Nephron (organoid): ENCODE results near the gene ANKRD30B.
"Not testable (repeated sequence)": the region's sequence is repeated elsewhere in the genome, so short reads cannot be mapped to it uniquely, and the experiment has no call there.

Source experiments
- H3K27ac Mint-ChIP-seq, 3 experiments: 2 replicates each; pipeline ENCODE4 v1.8.0; 2020; ENCODE audit warnings: mixed read lengths in 3 of 3, mild to moderate bottlenecking in 2 of 3, moderate library complexity in 1 of 3
- H3K27me3 Mint-ChIP-seq: 2 replicates; pipeline ENCODE4 v1.8.0; 2021; ENCODE audit warnings: low read depth, mild to moderate bottlenecking, moderate library complexity, mixed read lengths
- H3K36me3 Mint-ChIP-seq: 2 replicates; pipeline ENCODE4 v1.8.0; 2020; ENCODE audit warnings: low read depth, mixed read lengths
- H3K4me1 Mint-ChIP-seq: 2 replicates; pipeline ENCODE4 v1.8.0; 2020; ENCODE audit warnings: mixed read lengths
- H3K4me3 Mint-ChIP-seq, 3 experiments: 2 replicates each; pipeline ENCODE4 v1.8.0; 2020; ENCODE audit warnings: mild to moderate bottlenecking in 3 of 3, mixed read lengths in 3 of 3, moderate library complexity in 2 of 3
- H3K9me3 Mint-ChIP-seq: 2 replicates; pipeline ENCODE4 v1.8.0; 2020; ENCODE audit warnings: mixed read lengths
- TF ChIP-seq, protein P1 (sequence below), 3 experiments: fragments of 200-600 bp; sonication (generic); IDR thresholded peaks; one replicate each; pipeline ENCODE4 v1.5.0; 2021; ENCODE audit warnings: antibody characterized with exemption in 3 of 3; ENCODE audit not compliant: unreplicated experiment in 3 of 3

Gene ANKRD30B

DNA sequence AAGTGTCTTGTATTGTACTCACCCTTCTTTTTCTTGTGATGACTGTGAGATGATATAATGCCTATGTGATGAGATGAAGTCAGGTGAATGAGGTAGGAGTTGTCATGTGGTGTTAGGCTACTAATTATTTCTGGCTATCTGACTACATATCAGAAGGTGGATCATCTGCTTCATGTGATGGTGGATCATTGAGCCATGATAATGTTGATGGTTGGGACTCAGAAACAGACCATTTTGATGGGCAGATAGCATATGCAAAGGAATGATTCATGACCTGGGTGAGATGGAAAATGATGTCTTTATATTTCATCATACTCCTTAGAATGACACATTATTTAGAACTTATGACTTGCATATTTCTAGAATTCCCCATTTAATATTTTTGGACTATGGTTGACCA, 19.5 kb downstream of the ANKRD30B start:
- TF ChIP-seq, protein P1, sequence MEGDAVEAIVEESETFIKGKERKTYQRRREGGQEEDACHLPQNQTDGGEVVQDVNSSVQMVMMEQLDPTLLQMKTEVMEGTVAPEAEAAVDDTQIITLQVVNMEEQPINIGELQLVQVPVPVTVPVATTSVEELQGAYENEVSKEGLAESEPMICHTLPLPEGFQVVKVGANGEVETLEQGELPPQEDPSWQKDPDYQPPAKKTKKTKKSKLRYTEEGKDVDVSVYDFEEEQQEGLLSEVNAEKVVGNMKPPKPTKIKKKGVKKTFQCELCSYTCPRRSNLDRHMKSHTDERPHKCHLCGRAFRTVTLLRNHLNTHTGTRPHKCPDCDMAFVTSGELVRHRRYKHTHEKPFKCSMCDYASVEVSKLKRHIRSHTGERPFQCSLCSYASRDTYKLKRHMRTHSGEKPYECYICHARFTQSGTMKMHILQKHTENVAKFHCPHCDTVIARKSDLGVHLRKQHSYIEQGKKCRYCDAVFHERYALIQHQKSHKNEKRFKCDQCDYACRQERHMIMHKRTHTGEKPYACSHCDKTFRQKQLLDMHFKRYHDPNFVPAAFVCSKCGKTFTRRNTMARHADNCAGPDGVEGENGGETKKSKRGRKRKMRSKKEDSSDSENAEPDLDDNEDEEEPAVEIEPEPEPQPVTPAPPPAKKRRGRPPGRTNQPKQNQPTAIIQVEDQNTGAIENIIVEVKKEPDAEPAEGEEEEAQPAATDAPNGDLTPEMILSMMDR (IDR thresholded peaks at IDR 0.05; ENCODE audit: unreplicated experiment in 3 of 3) = no peak
- Mint-ChIP-seq H3K27me3 (no peaks in the 10 kb centered on the region), H3K27ac (no peak overlapping the region), H3K4me1 (no peaks in the 10 kb centered on the region), H3K36me3 (no peaks in the 10 kb centered on the region), H3K9me3 (peaks cover 35% of the 10 kb centered on the region), H3K4me3 (no peak overlapping the region)

DNA sequence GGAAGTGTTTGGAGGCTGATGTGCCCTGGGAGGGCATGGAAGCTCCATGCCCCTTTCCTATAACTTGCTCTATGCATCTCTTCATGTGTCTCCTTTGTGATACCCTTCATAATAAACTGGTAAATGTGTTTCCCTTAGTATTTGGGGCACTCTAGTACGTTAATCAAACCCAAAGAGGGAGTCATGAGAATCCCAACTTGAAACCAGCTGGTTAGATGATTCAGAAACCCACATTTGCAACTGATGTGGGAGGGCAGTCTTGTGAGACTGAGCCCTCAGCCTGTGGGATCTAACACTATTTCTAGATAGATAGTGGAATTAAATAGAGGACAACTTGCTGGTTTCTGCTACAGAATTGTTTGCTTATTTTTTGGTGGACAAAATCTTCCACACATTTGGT, 20.3 kb downstream of the ANKRD30B start:
- Mint-ChIP-seq H3K4me3 (no peak overlapping the region), H3K27me3 (no peaks in the 10 kb centered on the region), H3K4me1 (no peaks in the 10 kb centered on the region), H3K36me3 (no peaks in the 10 kb centered on the region), H3K9me3 (peaks cover 35% of the 10 kb centered on the region), H3K27ac (no peak overlapping the region)
- TF ChIP-seq, protein P1 (IDR thresholded peaks at IDR 0.05; ENCODE audit: unreplicated experiment in 3 of 3) = no peak

DNA sequence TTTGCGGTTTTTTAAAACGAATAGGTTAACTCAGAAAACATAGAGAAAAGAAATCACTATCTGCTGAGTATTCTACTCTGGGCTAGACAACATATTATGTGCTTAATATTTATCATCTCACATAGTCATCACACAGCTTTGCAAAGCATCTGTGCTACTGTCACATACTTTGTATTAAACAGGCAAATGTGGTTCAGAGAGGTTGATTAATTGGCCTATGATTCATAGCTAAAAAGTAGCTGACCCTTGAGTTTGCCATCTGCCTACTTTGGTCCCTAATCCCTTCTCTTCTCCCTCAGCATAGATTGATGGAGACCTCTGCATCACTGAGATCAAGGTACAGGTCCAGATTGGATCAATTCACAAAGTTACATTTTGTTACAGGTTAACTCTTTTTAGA, 21.4 kb downstream of the ANKRD30B start:
- TF ChIP-seq, protein P1 (IDR thresholded peaks at IDR 0.05; ENCODE audit: unreplicated experiment in 3 of 3) = no peak
- Mint-ChIP-seq H3K4me3 (no peak overlapping the region), H3K9me3 (peaks cover 31% of the 10 kb centered on the region), H3K27me3 (no peaks in the 10 kb centered on the region), H3K36me3 (no peaks in the 10 kb centered on the region), H3K27ac (no peak overlapping the region), H3K4me1 (no peaks in the 10 kb centered on the region)

DNA sequence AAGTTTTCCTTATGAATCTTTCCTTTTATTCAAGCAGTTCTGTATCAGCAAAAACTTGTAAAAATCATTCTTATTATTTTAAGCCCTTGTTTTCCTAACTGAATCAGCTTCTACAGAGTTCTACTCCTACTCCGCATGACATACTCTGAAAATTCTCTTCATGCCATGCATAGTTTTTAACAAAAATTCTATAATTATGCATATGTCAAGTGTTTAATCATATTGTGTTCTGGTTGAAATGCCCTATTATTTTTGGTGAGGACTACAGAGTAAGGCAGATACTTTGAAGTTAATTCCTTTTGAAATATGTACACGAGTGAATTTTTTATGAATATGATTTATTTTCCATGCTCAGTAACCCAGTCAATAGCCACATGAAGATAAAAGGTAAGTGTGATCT, 28.8 kb downstream of the ANKRD30B start:
- H3K9me3 Mint-ChIP-seq = peaks cover 27% of the 10 kb centered on the region
- H3K36me3 Mint-ChIP-seq = no peaks in the 10 kb centered on the region
- no peak overlapping the region for H3K4me3 Mint-ChIP-seq
- no peaks in the 10 kb centered on the region for H3K4me1 Mint-ChIP-seq
- no peak overlapping the region for H3K27ac Mint-ChIP-seq
- TF ChIP-seq, protein P1 (IDR thresholded peaks at IDR 0.05; ENCODE audit: unreplicated experiment in 3 of 3) = no peak
- no peaks in the 10 kb centered on the region for H3K27me3 Mint-ChIP-seq

DNA sequence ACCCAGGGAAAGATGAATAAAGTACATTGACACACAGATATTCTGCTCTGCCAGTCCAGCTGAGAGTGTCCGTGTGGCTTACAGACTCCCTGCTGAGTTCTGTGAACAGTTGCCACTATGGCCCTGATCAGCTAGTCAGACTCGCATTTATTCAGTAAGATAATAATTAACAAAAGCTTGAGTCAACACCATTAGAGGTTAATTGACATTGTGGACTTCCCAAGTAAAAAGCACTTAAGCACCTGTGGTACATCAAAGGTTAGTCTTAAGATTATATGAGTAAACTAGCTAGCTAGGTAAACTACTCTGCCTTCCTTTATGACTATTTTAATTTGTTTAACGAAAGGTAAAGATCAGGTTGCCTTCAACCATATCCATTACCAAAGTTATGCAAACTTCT, 33.7 kb downstream of the ANKRD30B start:
- TF ChIP-seq, protein P1 (IDR thresholded peaks at IDR 0.05; ENCODE audit: unreplicated experiment in 3 of 3) = no peak
- Mint-ChIP-seq H3K9me3 (peaks cover 23% of the 10 kb centered on the region), H3K36me3 (no peaks in the 10 kb centered on the region), H3K27ac (no peak overlapping the region), H3K4me1 (no peaks in the 10 kb centered on the region), H3K4me3 (no peak overlapping the region), H3K27me3 (no peaks in the 10 kb centered on the region)

DNA sequence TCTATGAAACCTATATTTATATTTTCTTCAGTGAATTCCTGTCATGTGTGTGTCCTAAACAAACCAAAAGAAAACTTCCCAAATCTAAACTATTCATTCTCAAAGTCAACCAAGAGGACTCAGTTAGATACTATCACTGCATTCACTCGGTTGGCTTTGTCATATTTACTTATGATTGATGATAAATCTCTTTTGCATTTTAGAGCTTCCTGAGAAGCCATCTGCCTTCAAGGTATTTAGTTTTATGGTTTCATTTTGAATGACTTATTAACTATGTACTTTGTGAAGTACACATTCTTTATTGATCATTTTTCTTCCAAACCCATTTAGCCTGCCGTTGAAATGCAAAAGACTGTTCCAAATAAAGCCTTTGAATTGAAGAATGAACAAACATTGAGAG, 36.2 kb downstream of the ANKRD30B start:
- peaks cover 17% of the 10 kb centered on the region for H3K9me3 Mint-ChIP-seq
- no peaks in the 10 kb centered on the region for H3K36me3 Mint-ChIP-seq
- H3K27ac Mint-ChIP-seq = no peak overlapping the region
- TF ChIP-seq, protein P1 (IDR thresholded peaks at IDR 0.05; ENCODE audit: unreplicated experiment in 3 of 3) = no peak
- H3K4me1 Mint-ChIP-seq = no peaks in the 10 kb centered on the region
- no peak overlapping the region for H3K4me3 Mint-ChIP-seq
- H3K27me3 Mint-ChIP-seq = no peaks in the 10 kb centered on the region

DNA sequence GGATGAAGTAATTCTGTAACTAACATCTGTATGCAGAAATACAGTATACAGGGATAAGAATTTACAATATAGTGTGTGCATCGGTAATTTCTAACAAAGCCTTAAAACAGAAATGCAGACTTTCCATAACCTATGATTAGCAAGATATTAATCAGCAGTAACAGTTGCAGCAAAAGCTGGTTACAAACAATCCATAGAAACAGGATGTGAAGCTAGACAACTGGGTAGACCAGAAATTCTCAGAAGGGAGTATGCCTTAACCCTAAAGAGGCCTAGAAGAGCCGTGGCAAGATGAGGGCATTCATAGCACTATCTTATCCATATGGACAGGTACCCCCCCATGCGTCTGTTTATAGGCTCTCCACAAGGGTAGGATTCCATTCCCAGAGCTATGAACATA, 48.9 kb downstream of the ANKRD30B start:
- not testable (repeated sequence) for H3K4me1 Mint-ChIP-seq, H3K36me3 Mint-ChIP-seq, H3K27ac Mint-ChIP-seq, H3K27me3 Mint-ChIP-seq, H3K4me3 Mint-ChIP-seq, H3K9me3 Mint-ChIP-seq

DNA sequence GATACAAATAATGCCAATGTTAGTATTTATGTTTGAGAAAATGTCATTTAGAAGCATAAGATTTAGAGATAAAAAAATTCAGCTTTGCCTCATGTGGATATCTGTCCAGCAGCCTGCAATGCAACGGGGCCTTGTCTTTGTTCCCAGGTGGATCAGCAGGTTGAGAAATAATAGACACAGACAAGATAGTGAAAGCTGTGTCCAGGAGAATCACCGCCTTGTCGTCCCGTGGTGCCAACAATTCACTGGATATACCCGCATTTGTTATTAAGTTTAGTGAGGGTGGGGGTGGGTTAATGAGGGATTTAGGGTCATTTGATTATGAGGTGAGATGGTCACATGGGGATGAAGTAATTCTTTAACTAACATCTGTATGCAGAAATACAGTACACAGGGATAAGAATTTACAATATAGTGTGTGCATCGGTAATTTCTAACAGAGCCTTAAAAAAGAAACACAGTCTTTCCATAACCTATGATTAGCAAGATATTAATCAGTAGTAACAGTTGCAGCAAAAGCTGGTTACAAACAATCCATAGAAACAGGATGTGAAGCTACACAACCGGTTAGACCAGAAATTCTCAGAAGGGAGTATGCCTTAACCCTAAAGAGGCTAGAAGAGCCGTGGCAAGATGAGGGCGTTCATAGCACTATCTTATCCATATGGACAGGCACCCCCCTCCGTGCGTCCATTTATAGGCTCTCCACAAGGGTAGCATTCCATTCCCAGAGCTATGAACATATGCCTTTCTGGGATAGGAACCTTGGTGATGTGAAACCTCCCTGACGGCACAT, 50.2 kb downstream of the ANKRD30B start:
- not testable (repeated sequence) for H3K36me3 Mint-ChIP-seq, H3K4me3 Mint-ChIP-seq, H3K27me3 Mint-ChIP-seq, H3K4me1 Mint-ChIP-seq, H3K27ac Mint-ChIP-seq, H3K9me3 Mint-ChIP-seq

DNA sequence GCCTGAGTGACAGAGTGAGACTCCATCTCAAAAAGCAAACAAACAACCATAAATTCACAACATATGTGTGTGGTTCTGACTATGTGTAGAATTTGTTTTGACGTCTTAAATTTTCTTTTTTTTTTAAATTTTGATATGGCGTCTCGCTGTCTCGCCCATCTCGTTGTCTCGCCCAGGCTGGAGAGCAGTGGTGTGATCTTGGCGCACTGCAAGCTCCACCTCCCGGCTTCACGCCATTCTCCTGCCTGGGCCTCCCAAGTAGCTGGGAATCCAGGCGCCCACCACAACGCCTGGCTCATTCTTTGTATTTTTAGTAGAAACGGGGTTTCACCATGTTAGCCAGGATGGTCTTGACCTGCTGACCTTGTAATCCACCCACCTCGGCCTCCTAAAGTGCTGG, 63.1 kb downstream of the ANKRD30B start:
- not testable (repeated sequence) for H3K4me1 Mint-ChIP-seq, H3K27ac Mint-ChIP-seq, H3K9me3 Mint-ChIP-seq, H3K4me3 Mint-ChIP-seq, H3K36me3 Mint-ChIP-seq, H3K27me3 Mint-ChIP-seq
